Sigmoid colon (tissue), 7 donors: Measurements from ENCODE around the gene HMGB2. TPM values are rescaled to one million over a fixed set of nuclear protein-coding genes. Genes with fewer than 3 reads are reported as not detected.

Experiments used
- DNase-seq: peaks from one replicate; pipeline ENCODE4 v3.0.0-alpha.2; 2019
- H3K27ac ChIP-seq, 4 donors: fragments of 200-600 bp; sonication (generic); one replicate each; pipeline ENCODE4 v1.5.1; 2016 to 2019; ENCODE audit warnings: mild to moderate bottlenecking in 1 of 4
- H3K27me3 ChIP-seq, 3 donors: fragments of 200-600 bp; sonication (generic); one replicate each; pipeline ENCODE4 v1.5.1; 2019; ENCODE audit warnings: mild to moderate bottlenecking in 1 of 3
- H3K36me3 ChIP-seq, 4 donors: fragments of 200-600 bp; sonication (generic); one replicate each; pipeline ENCODE4 v1.5.1; 2016 to 2019
- H3K4me1 ChIP-seq, 4 donors: fragments of 200-600 bp; sonication (generic); one replicate each; pipeline ENCODE4 v1.5.1; 2017 to 2019
- H3K4me3 ChIP-seq, 4 donors: fragments of 200-600 bp; sonication (generic); one replicate each; pipeline ENCODE4 v1.5.1; 2017 to 2019; ENCODE audit warnings: mild to moderate bottlenecking in 2 of 4, moderate library complexity in 1 of 4
- H3K9me3 ChIP-seq, 4 donors: fragments of 200-600 bp in 3 of 4; sonication (generic) in 3 of 4; one replicate each; pipeline versions ENCODE4 v1.5.1 to v1.6.1; 2013 to 2019
- CTCF ChIP-seq, 4 experiments: fragments of 450-650 bp in 3 of 4; fragments of 200-600 bp in 1 of 4; IDR thresholded peaks; one replicate each; pipeline ENCODE4 v1.5.1; 2016 to 2019; ENCODE audit warnings: antibody characterized with exemption in 4 of 4, mild to moderate bottlenecking in 3 of 4, moderate library complexity in 2 of 4
- EP300 ChIP-seq, 4 donors: sonication (generic); formaldehyde crosslinking; IDR thresholded peaks; one replicate each; pipeline ENCODE4 v1.6.1; 2017; ENCODE audit warnings: antibody characterized with exemption in 4 of 4
- POLR2A ChIP-seq, 2 donors: fragments of 450-650 bp; IDR thresholded peaks; one replicate each; pipeline ENCODE4 v1.6.1; 2016; ENCODE audit warnings: antibody characterized with exemption in 2 of 2, mild to moderate bottlenecking in 2 of 2, moderate library complexity in 2 of 2
- POLR2AphosphoS5 ChIP-seq, 4 donors: sonication (generic); formaldehyde crosslinking; IDR thresholded peaks; one replicate each; pipeline ENCODE4 v1.6.1; 2017; ENCODE audit warnings: antibody characterized with exemption in 4 of 4
- WGBS, 2 donors: extraction: QIAGEN DNeasy Blood & Tissue Kit; methylation state at CpG; one replicate each; pipeline ENCODE4 v1.1.7; 2013; 5-methylcytosine and 5-hydroxymethylcytosine counted together
- intact Hi-C: fragments of 100-400 bp; cut with DNase I; formaldehyde crosslinking; loops from one replicate; pipeline ENCODE4 v1.15.1; 2023
- polyA plus RNA-seq, 3 donors: library from polyadenylated mRNA; stranded (reverse); fragments of 200-250 nt; gene quantifications; one replicate each; pipeline ENCODE4 v1.2.3, GENCODE V29; 2013
- total RNA-seq, 4 donors: library from RNA; depleted of rRNA; stranded (reverse); fragments of >200 nt; gene quantifications; one replicate each; pipeline ENCODE4 v1.1.0, GENCODE V29; 2016
- donor health status: healthy with polysubstance abuse.
- donor health status: Bipolar disorder and iron deficiency.
- donor health status: healthy.

HMGB2 gene
- total and polyA plus RNA-seq, 7 donors, result 45.1 to 255 (median 74.7) TPM

- no peaks in the 10 kb centered on the region for H3K27me3 ChIP-seq
- intact Hi-C loops, result no loop called here
- H3K4me1 ChIP-seq, result no peaks in the 10 kb centered on the region
- 79 to 93% methylated on average over 14 of the region's 14 CpGs for WGBS, 2 donors
- no peaks in the 10 kb centered on the region for H3K36me3 ChIP-seq
- TF ChIP-seq CTCF (IDR thresholded peaks at IDR 0.05), result no peak
- TF ChIP-seq EP300 (IDR thresholded peaks at IDR 0.05), result no peak
- TF ChIP-seq POLR2AphosphoS5 (IDR thresholded peaks at IDR 0.05), result no peak
- TF ChIP-seq POLR2A (IDR thresholded peaks at IDR 0.05), result no peak
- no peak overlapping the region for H3K27ac ChIP-seq
- no peak overlapping the region for H3K4me3 ChIP-seq
- H3K9me3 ChIP-seq, result no peaks in the 10 kb centered on the region
- DNase-seq, result no peak
Measured at GRCh38 chr4:173281406-173282255, 52.5 kb downstream of the HMGB2 start.

Other genes with a start within 250 kb of the HMGB2 start
- 10 to 100 TPM; 13.2 to 18.6 (median 16.7) TPM for gene GALNT7, start 165.5 kb downstream of the HMGB2 start, total RNA-seq
- gene GALNT7, start 165.5 kb downstream of the HMGB2 start, polyA plus RNA-seq, result 10 to 100 TPM; 15.5 to 22.7 (median 16.8) TPM
- 10 to 100 TPM; 39.6 to 61.4 (median 53.1) TPM for gene SAP30, start 36.6 kb upstream of the HMGB2 start, total RNA-seq
- 10 to 100 TPM in 1 of 3 donors, 1 to 10 TPM in 2; 7.2 to 11.0 (median 9.0) TPM for gene SAP30, start 36.6 kb upstream of the HMGB2 start, polyA plus RNA-seq
- 1 to 10 TPM; 2.6 to 5.8 (median 4.5) TPM for gene SCRG1, start 64.8 kb upstream of the HMGB2 start, total RNA-seq
- gene SCRG1, start 64.8 kb upstream of the HMGB2 start, polyA plus RNA-seq, result under 1 TPM in 2 of 3 donors, not detected in 1; 0.55 to 0.60 TPM
- gene HAND2, start 195.9 kb upstream of the HMGB2 start, total RNA-seq, result 100 to 1,000 TPM; 141 to 224 (median 180) TPM
- 10 to 100 TPM in 1 of 3 donors, 1 to 10 TPM in 1, under 1 TPM in 1; 0.46 to 17.4 (median 7.2) TPM for gene HAND2, start 195.9 kb upstream of the HMGB2 start, polyA plus RNA-seq